H9 (cell line): ENCODE measurements around the gene BMPR1A. TPM values are rescaled to one million over a fixed set of nuclear protein-coding genes. Genes with fewer than 3 reads are reported as not detected.

Experiments used
- DNase-seq: peaks from one replicate; pipeline ENCODE4 v3.0.0-alpha.2; 2017
- H2AFZ ChIP-seq: one replicate; pipeline ENCODE4 v1.6.1; 2013; ENCODE audit warnings: mild to moderate bottlenecking, low read length, control low read depth, moderate library complexity
- H2AK5ac ChIP-seq: 2 replicates; pipeline ENCODE4 v1.6.1; 2013; ENCODE audit warnings: low read length, control low read depth, mixed read lengths; ENCODE audit not compliant: insufficient read length
- H2BK120ac ChIP-seq: one replicate; pipeline ENCODE4 v1.6.1; 2013; ENCODE audit warnings: low read depth, mild to moderate bottlenecking, low read length, control low read depth, inconsistent platforms; ENCODE audit not compliant: poor library complexity, severe bottlenecking
- H2BK12ac ChIP-seq: 2 replicates; pipeline ENCODE4 v1.6.1; 2013; ENCODE audit warnings: low read length, control low read depth, mixed read lengths, low read depth; ENCODE audit not compliant: insufficient read length
- H2BK15ac ChIP-seq: 2 replicates; pipeline ENCODE4 v1.6.1; 2013; ENCODE audit warnings: low read depth, low read length, control low read depth
- H2BK20ac ChIP-seq: one replicate; pipeline ENCODE4 v1.6.1; 2013; ENCODE audit warnings: low read depth, mild to moderate bottlenecking, low read length, control low read depth, inconsistent platforms; ENCODE audit not compliant: poor library complexity, severe bottlenecking
- H2BK5ac ChIP-seq: 2 replicates; pipeline ENCODE4 v1.6.1; 2013; ENCODE audit warnings: low read length, control low read depth, mixed read lengths; ENCODE audit not compliant: insufficient read length
- H3K14ac ChIP-seq: 2 replicates; pipeline ENCODE4 v1.6.1; 2013; ENCODE audit warnings: low read length, control low read depth; ENCODE audit not compliant: insufficient read depth
- H3K18ac ChIP-seq: 2 replicates; pipeline ENCODE4 v1.6.1; 2013; ENCODE audit warnings: low read depth, mild to moderate bottlenecking, mixed read lengths, low read length, control low read depth; ENCODE audit not compliant: insufficient read length
- H3K23ac ChIP-seq: 2 replicates; pipeline ENCODE4 v1.6.1; 2013; ENCODE audit warnings: low read length, control low read depth, mixed read lengths, low read depth; ENCODE audit not compliant: insufficient read length
- H3K23me2 ChIP-seq: 2 replicates; pipeline ENCODE4 v1.6.1; 2013; ENCODE audit warnings: low read depth, mild to moderate bottlenecking, mixed read lengths, low read length, control low read depth; ENCODE audit not compliant: insufficient read length, poor library complexity, severe bottlenecking
- H3K27ac ChIP-seq: 2 replicates; pipeline ENCODE4 v1.5.1; 2013; ENCODE audit warnings: low read length, control low read depth, mixed read lengths, low read depth; ENCODE audit not compliant: insufficient read length
- H3K27me3 ChIP-seq: 2 replicates; pipeline ENCODE4 v1.6.1; 2013; ENCODE audit warnings: low read length, control low read depth, inconsistent platforms; ENCODE audit not compliant: insufficient read depth
- H3K4ac ChIP-seq: 2 replicates; pipeline ENCODE4 v1.6.1; 2013; ENCODE audit warnings: low read depth, mild to moderate bottlenecking, control low read depth, inconsistent platforms, low read length, moderate library complexity
- H3K4me1 ChIP-seq: 2 replicates; pipeline ENCODE4 v1.6.1; 2013; ENCODE audit warnings: low read length, control low read depth, inconsistent platforms; ENCODE audit not compliant: insufficient read depth
- H3K4me2 ChIP-seq: 2 replicates; pipeline ENCODE4 v1.6.1; 2013; ENCODE audit warnings: low read length, control low read depth, mixed read lengths; ENCODE audit not compliant: insufficient read length, insufficient read depth
- H3K56ac ChIP-seq: 2 replicates; pipeline ENCODE4 v1.6.1; 2013; ENCODE audit warnings: low read depth, mild to moderate bottlenecking, mixed read lengths, low read length, control low read depth; ENCODE audit not compliant: insufficient read length
- H3K79me1 ChIP-seq: 2 replicates; pipeline ENCODE4 v1.6.1; 2013; ENCODE audit warnings: low read depth, mild to moderate bottlenecking, moderate library complexity, low read length, control low read depth, inconsistent platforms; ENCODE audit not compliant: insufficient read depth, poor library complexity, severe bottlenecking
- H3K79me2 ChIP-seq: 2 replicates; pipeline ENCODE4 v1.6.1; 2013; ENCODE audit warnings: low read length, control low read depth, inconsistent platforms; ENCODE audit not compliant: insufficient read depth
- H3K9ac ChIP-seq: 2 replicates; pipeline ENCODE4 v1.6.1; 2013; ENCODE audit warnings: low read length, control low read depth, mixed read lengths; ENCODE audit not compliant: insufficient read length; ENCODE audit errors: extremely low read depth
- H3K9me3 ChIP-seq: one replicate; pipeline ENCODE4 v1.6.1; 2013; ENCODE audit warnings: low read depth, low read length, inconsistent platforms; ENCODE audit not compliant: control insufficient read depth
- H3T11ph ChIP-seq: one replicate; pipeline ENCODE4 v1.6.1; 2013; ENCODE audit warnings: mild to moderate bottlenecking, low read length, control low read depth, inconsistent platforms
- H4K20me1 ChIP-seq: one replicate; pipeline ENCODE4 v1.6.1; 2013; ENCODE audit not compliant: control insufficient read depth, insufficient read length, insufficient read depth
- H4K5ac ChIP-seq: 2 replicates; pipeline ENCODE4 v1.6.1; 2013; ENCODE audit warnings: low read depth, mild to moderate bottlenecking, mixed read lengths, low read length, control low read depth; ENCODE audit not compliant: insufficient read length
- H4K8ac ChIP-seq: replicated peaks from 2 replicates; pipeline ENCODE4 v1.6.1; 2013; ENCODE audit warnings: low read length, control low read depth, mixed read lengths, low read depth; ENCODE audit not compliant: insufficient read length
- H4K91ac ChIP-seq: 2 replicates; pipeline ENCODE4 v1.6.1; 2013; ENCODE audit warnings: low read depth, mild to moderate bottlenecking, moderate library complexity, mixed read lengths, low read length, control low read depth; ENCODE audit not compliant: insufficient read length
- H3K27ac Mint-ChIP-seq, 3 experiments: 2 replicates in 2 of 3; 3 replicates in 1 of 3; pipeline ENCODE4 v1.8.0; 2020 to 2021; ENCODE audit warnings: mixed read lengths in 3 of 3, mild to moderate bottlenecking in 1 of 3, moderate library complexity in 1 of 3
- H3K27me3 Mint-ChIP-seq: 2 replicates; pipeline ENCODE4 v1.8.0; 2021; ENCODE audit warnings: low read depth, mild to moderate bottlenecking, moderate library complexity, mixed read lengths
- H3K36me3 Mint-ChIP-seq, 3 experiments: 2 replicates in 2 of 3; 3 replicates in 1 of 3; pipeline ENCODE4 v1.8.0; 2020 to 2021; ENCODE audit warnings: low read depth in 3 of 3, mixed read lengths in 3 of 3; ENCODE audit not compliant: insufficient read depth in 1 of 3
- H3K4me1 Mint-ChIP-seq, 2 experiments: 2 replicates each; pipeline ENCODE4 v1.8.0; 2020; ENCODE audit warnings: mixed read lengths in 2 of 2
- H3K4me3 Mint-ChIP-seq, 2 experiments: 2 replicates in 1 of 2; 3 replicates in 1 of 2; pipeline ENCODE4 v1.8.0; 2020 to 2021; ENCODE audit warnings: mild to moderate bottlenecking in 2 of 2, mixed read lengths in 2 of 2, moderate library complexity in 1 of 2
- H3K9me3 Mint-ChIP-seq, 2 experiments: 2 replicates in 1 of 2; 3 replicates in 1 of 2; pipeline ENCODE4 v1.8.0; 2020; ENCODE audit warnings: mild to moderate bottlenecking in 2 of 2, mixed read lengths in 2 of 2, moderate library complexity in 1 of 2
- WGBS: extraction: QIAGEN DNeasy Blood & Tissue Kit; methylation state at CpG from one replicate; pipeline ENCODE4 v1.1.7; 2013; ENCODE audit warnings: missing lambda C conversion rate, low lambda C conversion rate, mixed read lengths; ENCODE audit not compliant: insufficient read length; ENCODE audit errors: extremely low coverage; 5-methylcytosine and 5-hydroxymethylcytosine counted together
- total RNA-seq: library from RNA; stranded (reverse); gene quantifications from 2 replicates; pipeline ENCODE4 v1.2.1, GENCODE V29; 2021
- TF ChIP-seq, protein P1 (sequence below): fragments of 200-600 bp; sonication (generic); conservative IDR thresholded peaks from 3 replicates; pipeline ENCODE4 v1.8.0; 2021; ENCODE audit warnings: antibody characterized with exemption, mild to moderate bottlenecking

BMPR1A gene
- total RNA-seq, 1 experiment from 2014 or later: 138 TPM

DNA sequence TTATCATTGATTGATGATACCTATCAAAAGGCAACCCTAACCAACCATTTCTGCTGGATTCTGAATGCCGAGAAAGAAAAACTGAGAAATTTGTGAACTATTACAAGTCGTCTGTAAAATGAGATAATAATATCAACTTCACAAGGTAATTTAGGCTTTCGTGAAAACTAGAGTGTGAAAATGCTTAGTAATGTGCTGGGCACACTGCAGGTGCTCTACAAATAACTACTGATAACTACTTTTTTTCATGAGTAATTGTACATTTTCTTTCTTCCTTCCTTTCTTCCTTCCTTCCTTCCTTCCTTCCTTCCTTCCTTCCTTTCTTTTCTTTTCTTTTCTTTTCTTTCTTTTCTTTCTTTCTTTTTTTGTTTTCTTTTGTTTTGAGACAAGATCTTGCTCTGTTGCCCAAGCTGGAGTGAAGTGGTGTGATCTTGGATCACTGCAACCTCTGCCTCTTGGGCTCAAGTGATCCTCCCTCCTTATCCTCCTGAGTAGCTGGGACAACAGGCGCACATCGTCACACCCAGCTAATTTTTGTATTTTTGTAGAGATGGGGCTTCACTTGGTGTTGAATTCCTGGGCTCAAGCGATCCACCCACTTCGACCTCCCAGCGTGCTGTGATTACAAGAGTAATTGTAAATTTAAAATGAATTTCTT lies 42.9 kb downstream of the BMPR1A start:
- WGBS: no CpG with 5 or more reads among the region's 8 CpGs
- Histone ChIP-seq H3K4me2 (no peak overlapping the region), H3K56ac (no peak overlapping the region), H2BK12ac (no peak overlapping the region), H3K27ac (no peak overlapping the region), H3K9me3 (no peaks in the 10 kb centered on the region), H3K4ac (no peak overlapping the region), H4K20me1 (no peaks in the 10 kb centered on the region), H2BK120ac (no peak overlapping the region), H4K5ac (no peak overlapping the region), H3K27me3 (no peaks in the 10 kb centered on the region), H2AFZ (no peak overlapping the region), H3K14ac (no peak overlapping the region), H3K23ac (no peak overlapping the region), H2AK5ac (no peak overlapping the region), H4K91ac (no peak overlapping the region), H3K79me2 (peaks cover 23% of the 10 kb centered on the region; the same call in 1 of the 2 replicates), H2BK15ac (no peak overlapping the region), H3K23me2 (no peaks in the 10 kb centered on the region), H2BK5ac (no peak overlapping the region), H2BK20ac (no peak overlapping the region), H3K79me1 (no peaks in the 10 kb centered on the region), H3K18ac (no peak overlapping the region), H3K9ac (no peak overlapping the region), H3T11ph (no peak overlapping the region), H3K4me1 (peaks cover 7% of the 10 kb centered on the region), H4K8ac (no peak overlapping the region)
- TF ChIP-seq, protein P1, sequence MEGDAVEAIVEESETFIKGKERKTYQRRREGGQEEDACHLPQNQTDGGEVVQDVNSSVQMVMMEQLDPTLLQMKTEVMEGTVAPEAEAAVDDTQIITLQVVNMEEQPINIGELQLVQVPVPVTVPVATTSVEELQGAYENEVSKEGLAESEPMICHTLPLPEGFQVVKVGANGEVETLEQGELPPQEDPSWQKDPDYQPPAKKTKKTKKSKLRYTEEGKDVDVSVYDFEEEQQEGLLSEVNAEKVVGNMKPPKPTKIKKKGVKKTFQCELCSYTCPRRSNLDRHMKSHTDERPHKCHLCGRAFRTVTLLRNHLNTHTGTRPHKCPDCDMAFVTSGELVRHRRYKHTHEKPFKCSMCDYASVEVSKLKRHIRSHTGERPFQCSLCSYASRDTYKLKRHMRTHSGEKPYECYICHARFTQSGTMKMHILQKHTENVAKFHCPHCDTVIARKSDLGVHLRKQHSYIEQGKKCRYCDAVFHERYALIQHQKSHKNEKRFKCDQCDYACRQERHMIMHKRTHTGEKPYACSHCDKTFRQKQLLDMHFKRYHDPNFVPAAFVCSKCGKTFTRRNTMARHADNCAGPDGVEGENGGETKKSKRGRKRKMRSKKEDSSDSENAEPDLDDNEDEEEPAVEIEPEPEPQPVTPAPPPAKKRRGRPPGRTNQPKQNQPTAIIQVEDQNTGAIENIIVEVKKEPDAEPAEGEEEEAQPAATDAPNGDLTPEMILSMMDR: no peak
- Mint-ChIP-seq H3K36me3 (peaks cover 0 to 13% (median 11%) of the 10 kb centered on the region in 3 experiments; a peak in 3 of 7 replicates), H3K9me3 (no peaks in the 10 kb centered on the region), H3K27ac (peak overlapping the region; percentile 96 to 98 (median 97)), H3K4me3 (peak overlapping the region in 1 of 2 experiments; percentile 69; a peak in 3 of 5 replicates), H3K4me1 (peaks cover 59 to 67% of the 10 kb centered on the region in 2 experiments), H3K27me3 (no peaks in the 10 kb centered on the region)
- no peak for DNase-seq
